ENCODE results near the gene LRMDA. TPM values are rescaled to one million over a fixed set of nuclear protein-coding genes. Genes with fewer than 3 reads are reported as not detected.

Gene LRMDA
- total and polyA plus RNA-seq, 4 donors = 12.1 to 40.8 (median 21.6) TPM

DNA sequence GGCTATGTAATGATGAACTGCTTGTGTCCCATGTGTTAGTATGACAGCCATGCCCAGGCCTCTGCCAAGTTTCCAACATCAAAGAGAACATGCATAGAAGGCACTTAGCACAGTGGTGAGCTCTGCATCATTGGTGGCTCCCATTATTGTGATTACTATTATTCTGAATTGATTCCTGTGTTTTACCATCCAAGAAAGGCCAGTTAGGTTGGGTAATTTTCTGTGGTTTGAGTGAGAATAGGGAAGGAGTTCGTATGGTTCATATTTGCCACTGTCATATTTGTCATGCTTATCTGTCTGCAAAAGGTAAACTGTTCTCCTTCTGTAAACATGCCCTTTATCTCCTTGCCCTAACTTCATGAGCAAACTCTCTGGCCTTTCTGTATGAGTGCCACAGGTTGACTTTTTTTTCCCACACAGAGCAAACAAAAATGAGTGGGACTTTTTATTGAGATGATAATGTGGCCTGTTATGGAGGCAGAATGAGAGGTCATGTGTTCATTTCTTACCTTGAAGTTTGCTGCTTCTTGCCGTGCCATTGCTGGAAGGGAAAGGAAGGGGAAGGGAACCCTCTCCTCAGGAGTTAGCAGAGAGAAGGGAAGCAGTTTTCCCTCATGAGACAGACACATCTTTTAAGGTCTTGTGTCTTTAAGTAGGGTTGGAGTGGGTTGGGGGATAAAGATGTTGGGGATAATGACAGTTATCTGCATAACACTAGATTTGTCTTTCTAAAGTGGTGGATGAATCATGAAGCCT is 301.9 kb downstream of the LRMDA start:
- ATAC-seq (ENCODE audit: insufficient read depth, low FRiP score) = no peak
- 40 to 54% methylated on average over 2 of the region's 2 CpGs for WGBS, 2 donors
- Histone ChIP-seq H3K27ac (ENCODE audit: low read depth in 1 of 2, low read length in 1 of 2) (no peak overlapping the region), H3K9me3 (ENCODE audit: control insufficient read depth in 4 of 4, insufficient read depth in 3 of 4, low read length in 3 of 4) (no peaks in the 10 kb centered on the region), H3K9ac (ENCODE audit: insufficient read depth in 1 of 2, low read length in 2 of 2) (no peak overlapping the region), H3K4me1 (ENCODE audit: control insufficient read depth in 5 of 5, insufficient read depth in 5 of 5, low read length in 5 of 5) (peaks cover 0 to 30% (median 6%) of the 10 kb centered on the region in 5 donors), H3K27me3 (ENCODE audit: control insufficient read depth in 3 of 3, insufficient read depth in 3 of 3, low read length in 2 of 3) (no peaks in the 10 kb centered on the region), H3K36me3 (ENCODE audit: control insufficient read depth in 4 of 4, insufficient read depth in 4 of 4, low read length in 4 of 4) (no peaks in the 10 kb centered on the region), H3K4me3 (no peak overlapping the region)
- TF ChIP-seq, protein P1, sequence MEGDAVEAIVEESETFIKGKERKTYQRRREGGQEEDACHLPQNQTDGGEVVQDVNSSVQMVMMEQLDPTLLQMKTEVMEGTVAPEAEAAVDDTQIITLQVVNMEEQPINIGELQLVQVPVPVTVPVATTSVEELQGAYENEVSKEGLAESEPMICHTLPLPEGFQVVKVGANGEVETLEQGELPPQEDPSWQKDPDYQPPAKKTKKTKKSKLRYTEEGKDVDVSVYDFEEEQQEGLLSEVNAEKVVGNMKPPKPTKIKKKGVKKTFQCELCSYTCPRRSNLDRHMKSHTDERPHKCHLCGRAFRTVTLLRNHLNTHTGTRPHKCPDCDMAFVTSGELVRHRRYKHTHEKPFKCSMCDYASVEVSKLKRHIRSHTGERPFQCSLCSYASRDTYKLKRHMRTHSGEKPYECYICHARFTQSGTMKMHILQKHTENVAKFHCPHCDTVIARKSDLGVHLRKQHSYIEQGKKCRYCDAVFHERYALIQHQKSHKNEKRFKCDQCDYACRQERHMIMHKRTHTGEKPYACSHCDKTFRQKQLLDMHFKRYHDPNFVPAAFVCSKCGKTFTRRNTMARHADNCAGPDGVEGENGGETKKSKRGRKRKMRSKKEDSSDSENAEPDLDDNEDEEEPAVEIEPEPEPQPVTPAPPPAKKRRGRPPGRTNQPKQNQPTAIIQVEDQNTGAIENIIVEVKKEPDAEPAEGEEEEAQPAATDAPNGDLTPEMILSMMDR (IDR thresholded peaks at IDR 0.05; ENCODE audit: control extremely low read depth, extremely low read depth) = no peak
- no peak for DNase-seq

DNA sequence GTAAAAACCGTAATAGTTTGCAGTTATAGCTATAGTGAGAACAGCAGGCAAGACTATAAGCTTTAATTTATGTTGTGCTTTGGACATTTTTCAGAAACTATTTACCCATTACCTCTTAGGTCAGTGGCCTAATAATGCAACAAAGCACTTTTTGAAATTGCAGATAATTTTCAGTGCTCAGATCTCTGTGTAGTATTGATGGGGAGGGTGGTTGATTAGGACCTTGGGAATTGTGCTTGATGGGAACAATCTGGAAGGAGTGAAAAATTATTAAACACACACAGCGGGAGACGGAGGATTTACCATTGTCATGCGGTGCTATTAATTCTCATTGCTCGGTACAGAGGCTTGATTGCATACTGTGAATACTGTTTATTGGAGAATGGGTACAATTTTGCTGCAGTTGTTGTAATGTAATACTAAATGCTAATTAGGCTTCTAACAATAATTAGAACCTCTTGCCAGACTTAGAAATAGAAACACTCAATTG is 304.8 kb downstream of the LRMDA start:
- Histone ChIP-seq H3K9me3 (ENCODE audit: control insufficient read depth in 4 of 4, insufficient read depth in 3 of 4, low read length in 3 of 4) (peaks cover 0 to 3% (median 0%) of the 10 kb centered on the region in 4 donors), H3K9ac (ENCODE audit: insufficient read depth in 1 of 2, low read length in 2 of 2) (no peak overlapping the region), H3K36me3 (ENCODE audit: control insufficient read depth in 4 of 4, insufficient read depth in 4 of 4, low read length in 4 of 4) (no peaks in the 10 kb centered on the region), H3K27me3 (ENCODE audit: control insufficient read depth in 3 of 3, insufficient read depth in 3 of 3, low read length in 2 of 3) (no peaks in the 10 kb centered on the region), H3K4me1 (ENCODE audit: control insufficient read depth in 5 of 5, insufficient read depth in 5 of 5, low read length in 5 of 5) (peaks cover 0 to 31% (median 6%) of the 10 kb centered on the region in 5 donors), H3K27ac (ENCODE audit: low read depth in 1 of 2, low read length in 1 of 2) (no peak overlapping the region), H3K4me3 (no peak overlapping the region)
- TF ChIP-seq, protein P1 (IDR thresholded peaks at IDR 0.05; ENCODE audit: control extremely low read depth, extremely low read depth) = no peak
- 96 to 98% methylated on average over 5 of the region's 5 CpGs for WGBS, 2 donors
- ATAC-seq (ENCODE audit: insufficient read depth, low FRiP score) (no peak), DNase-seq (peak in 2 of 3 donors; percentile 87 to 88)

DNA sequence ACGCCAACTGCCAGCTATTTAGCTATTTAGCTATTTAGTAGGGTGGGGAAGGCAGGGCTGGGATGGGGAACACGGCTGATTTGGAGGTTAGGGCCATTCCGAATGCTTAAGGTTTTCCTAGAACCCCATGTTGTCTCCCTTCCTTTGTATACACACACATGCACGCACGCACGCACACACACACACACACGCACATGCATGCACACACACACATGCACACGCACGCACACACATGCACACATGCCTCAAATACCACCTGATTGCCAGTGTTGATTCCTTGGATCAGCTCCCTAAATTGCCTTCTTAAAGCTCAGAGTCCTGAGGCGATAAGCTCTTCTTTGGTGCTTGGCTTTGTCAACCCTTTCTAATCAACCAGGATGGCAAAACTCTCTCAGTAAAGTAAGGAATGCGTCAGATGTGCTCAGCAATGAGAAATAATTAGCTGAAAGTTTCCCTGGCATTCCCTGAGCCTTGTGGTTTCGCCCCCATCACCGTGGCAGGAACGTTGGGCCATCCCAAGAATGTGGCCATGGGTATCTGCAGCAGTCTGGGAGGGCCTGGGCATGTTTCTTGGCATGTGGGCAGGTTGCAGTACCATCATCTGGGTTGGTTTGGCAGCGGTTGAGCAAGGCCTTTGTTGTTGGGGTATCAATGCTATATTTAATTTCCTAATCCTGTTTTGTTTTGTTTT is 305.6 kb downstream of the LRMDA start:
- H3K27ac ChIP-seq (ENCODE audit: low read depth in 1 of 2, low read length in 1 of 2) = no peak overlapping the region
- H3K27me3 ChIP-seq (ENCODE audit: control insufficient read depth in 3 of 3, insufficient read depth in 3 of 3, low read length in 2 of 3) = no peaks in the 10 kb centered on the region
- H3K36me3 ChIP-seq (ENCODE audit: control insufficient read depth in 4 of 4, insufficient read depth in 4 of 4, low read length in 4 of 4) = no peaks in the 10 kb centered on the region
- TF ChIP-seq, protein P1 (IDR thresholded peaks at IDR 0.05; ENCODE audit: control extremely low read depth, extremely low read depth) = no peak
- ATAC-seq (ENCODE audit: insufficient read depth, low FRiP score) = no peak
- H3K9me3 ChIP-seq (ENCODE audit: control insufficient read depth in 4 of 4, insufficient read depth in 3 of 4, low read length in 3 of 4) = peaks cover 0 to 3% (median 0%) of the 10 kb centered on the region in 4 donors
- DNase-seq = peak in 1 of 3 donors; percentile 15
- no peak overlapping the region for H3K4me3 ChIP-seq
- 92 to 96% methylated on average over 15 of the region's 15 CpGs for WGBS, 2 donors
- H3K9ac ChIP-seq (ENCODE audit: insufficient read depth in 1 of 2, low read length in 2 of 2) = no peak overlapping the region
- peaks cover 0 to 31% (median 6%) of the 10 kb centered on the region in 5 donors for H3K4me1 ChIP-seq (ENCODE audit: control insufficient read depth in 5 of 5, insufficient read depth in 5 of 5, low read length in 5 of 5)

Measured in lung (tissue), 12 donors.